HCT116 (cell line): Measurements from ENCODE around the gene PROB1. TPM values are rescaled to one million over a fixed set of nuclear protein-coding genes. Genes with fewer than 3 reads are reported as not detected.
A peak's percentile ranks its signal among the peaks of the same experiment; 100 is the strongest.

Experiments used
- ATAC-seq: fragments of 200-7000 bp; cut with Tn5 transposase; 2 replicates; pipeline ENCODE4 v1.9.1; 2020; ENCODE audit warnings: mild to moderate bottlenecking, moderate library complexity
- BruUV-seq: library from RNA; stranded (reverse); fragments of 400-500 nt; replicated peaks from 2 replicates; lab custom pipeline; 2021; lab: Mats Ljungman, UMichigan
- CTCF ChIA-PET: fragments of 300-600 bp; sonication (Branson Sonifier 250); formaldehyde crosslinking; loops from one replicate; lab custom pipeline; 2021; ENCODE audit warnings: antibody characterized with exemption; lab: Charles Lee
- POLR2A ChIA-PET: fragments of 300-600, 350-600 bp; sonication (Branson Sonifier 250); formaldehyde crosslinking; loops from one replicate; lab custom pipeline; 2021; ENCODE audit warnings: antibody characterized with exemption; lab: Charles Lee
- RAD21 ChIA-PET, 2 experiments: fragments of 300-600 bp; sonication (Branson Sonifier 250); formaldehyde crosslinking; loops; one replicate each; lab custom pipeline; 2023; ENCODE audit warnings: low total read pairs in 2 of 2; ENCODE audit not compliant: uncharacterized antibody in 2 of 2, unreplicated experiment in 2 of 2, low non-redundant PET in 1 of 2; lab: Charles Lee
- DNase-seq: peaks from one replicate; pipeline ENCODE4 v3.0.0-alpha.2; 2010; ENCODE audit warnings: low read depth, low spot score
- H2AFZ ChIP-seq: fragments of 200-600 bp; shearing (Covaris generic), sonication (generic); 2 replicates; pipeline ENCODE4 v1.6.1; 2017; ENCODE audit warnings: low read depth, mixed run types, mixed read lengths, antibody characterized with exemption, low read length; ENCODE audit not compliant: poor library complexity, severe bottlenecking
- H3K27ac ChIP-seq: 2 replicates; pipeline ENCODE4 v1.5.1; 2012; ENCODE audit warnings: low read depth, low read length
- H3K27me3 ChIP-seq: fragments of 200-600 bp; sonication (generic); 2 replicates; pipeline ENCODE4 v1.6.1; 2016; ENCODE audit warnings: mixed run types, low read length, mixed read lengths; ENCODE audit not compliant: insufficient read depth
- H3K36me3 ChIP-seq, 2 experiments: fragments of 200-500 bp in 1 of 2; fragments of 200-600 bp in 1 of 2; sonication (Bioruptor generic) in 1 of 2; sonication (generic) in 1 of 2; 2 replicates each; pipeline versions ENCODE4 v1.5.1 to v1.6.1; 2014 to 2016; ENCODE audit warnings: low read length in 2 of 2, inconsistent platforms in 1 of 2, mixed read lengths in 1 of 2, mixed run types in 1 of 2; ENCODE audit not compliant: insufficient read depth in 2 of 2, control insufficient read depth in 1 of 2
- H3K4me1 ChIP-seq, 2 experiments: fragments of 200-600 bp in 1 of 2; sonication (generic) in 1 of 2; 2 replicates each; pipeline versions ENCODE4 v1.5.1 to v1.6.1; 2012 to 2017; ENCODE audit warnings: low read length in 2 of 2, inconsistent platforms in 1 of 2, mild to moderate bottlenecking in 1 of 2, mixed read lengths in 1 of 2, mixed run types in 1 of 2, moderate library complexity in 1 of 2; ENCODE audit not compliant: insufficient read depth in 2 of 2, control insufficient read depth in 1 of 2
- H3K4me2 ChIP-seq: fragments of 200-600 bp; sonication (generic); 2 replicates; pipeline ENCODE4 v1.6.1; 2017; ENCODE audit warnings: mixed run types, low read length, mixed read lengths
- H3K4me3 ChIP-seq, 2 experiments: fragments of 200-600 bp in 1 of 2; sonication (generic) in 1 of 2; replicated peaks in 1 of 2; 2 replicates each; pipeline ENCODE4 v1.5.1; 2011 to 2016; ENCODE audit warnings: low read length in 2 of 2, control low read depth in 1 of 2, low read depth in 1 of 2, mild to moderate bottlenecking in 1 of 2, mixed read lengths in 1 of 2, mixed run types in 1 of 2
- H3K79me2 ChIP-seq: fragments of 200-600 bp; sonication (generic); 2 replicates; pipeline ENCODE4 v1.6.1; 2017; ENCODE audit warnings: mild to moderate bottlenecking, mixed run types, low read length, moderate library complexity, mixed read lengths; ENCODE audit not compliant: insufficient read depth
- H3K9ac ChIP-seq: fragments of 200-600 bp; sonication (generic); 2 replicates; pipeline ENCODE4 v1.6.1; 2016; ENCODE audit warnings: low read length, mixed read lengths
- H3K9me2 ChIP-seq: fragments of 200-600 bp; sonication (generic), shearing (Covaris generic); 2 replicates; pipeline ENCODE4 v1.6.1; 2017; ENCODE audit warnings: mixed run types, mild to moderate bottlenecking, moderate library complexity; ENCODE audit not compliant: insufficient read depth
- H3K9me3 ChIP-seq, 2 experiments: fragments of 200-500 bp in 1 of 2; fragments of 200-600 bp in 1 of 2; sonication (Bioruptor generic) in 1 of 2; sonication (generic) in 1 of 2; 2 replicates each; pipeline ENCODE4 v1.6.1; 2014 to 2017; ENCODE audit warnings: low read length in 2 of 2, mixed read lengths in 2 of 2, inconsistent platforms in 1 of 2, low read depth in 1 of 2, mild to moderate bottlenecking in 1 of 2, mixed run types in 1 of 2, moderate library complexity in 1 of 2; ENCODE audit not compliant: control insufficient read depth in 1 of 2, insufficient read depth in 1 of 2
- H4K20me1 ChIP-seq: fragments of 200-600 bp; sonication (generic), shearing (Covaris generic); 2 replicates; pipeline ENCODE4 v1.6.1; 2017; ENCODE audit warnings: mixed run types, mild to moderate bottlenecking, moderate library complexity; ENCODE audit not compliant: insufficient read depth
- CBX3 ChIP-seq: IDR thresholded peaks from 2 replicates; pipeline ENCODE4 v1.6.1; 2012; ENCODE audit warnings: low read depth
- CEBPB ChIP-seq: IDR thresholded peaks from 2 replicates; pipeline ENCODE4 v1.6.1; 2012; ENCODE audit warnings: low read depth
- CTCF ChIP-seq, 3 experiments: fragments of 200-600 bp in 1 of 3; sonication (generic) in 1 of 3; IDR thresholded peaks in 2 of 3; conservative IDR thresholded peaks in 1 of 3; 2 replicates each; pipeline ENCODE4 v1.5.1; 2012 to 2017; ENCODE audit warnings: low read depth in 2 of 3, low read length in 2 of 3, antibody characterized with exemption in 1 of 3, borderline replicate concordance in 1 of 3, control low read depth in 1 of 3, mild to moderate bottlenecking in 1 of 3, mixed read lengths in 1 of 3, mixed run types in 1 of 3, moderate library complexity in 1 of 3; ENCODE audit not compliant: insufficient read depth in 1 of 3
- POLR2A ChIP-seq: IDR thresholded peaks from 2 replicates; pipeline ENCODE4 v1.7.0; 2011; ENCODE audit warnings: borderline replicate concordance; ENCODE audit not compliant: insufficient read depth, insufficient read length; ENCODE audit errors: extremely low read depth
- RAD21 ChIP-seq: IDR thresholded peaks from 2 replicates; pipeline ENCODE4 v1.6.1; 2012; ENCODE audit warnings: low read depth, mild to moderate bottlenecking
- SIN3A ChIP-seq: IDR thresholded peaks from 2 replicates; pipeline ENCODE4 v1.6.1; 2012; ENCODE audit warnings: low read depth
- SRF ChIP-seq: IDR thresholded peaks from 2 replicates; pipeline ENCODE4 v1.6.1; 2012; ENCODE audit warnings: low read depth
- YY1 ChIP-seq: IDR thresholded peaks from 2 replicates; pipeline ENCODE4 v1.6.1; 2011; ENCODE audit warnings: low read length, low read depth, moderate library complexity, mild to moderate bottlenecking; ENCODE audit not compliant: insufficient replicate concordance; ENCODE audit errors: extremely low read depth
- ZFX ChIP-seq: fragments of 450-650 bp; IDR thresholded peaks from 2 replicates; pipeline ENCODE4 v1.6.1; 2017
- ZNF274 ChIP-seq: fragments of 200-500 bp; sonication (Bioruptor generic); IDR thresholded peaks from 2 replicates; pipeline ENCODE4 v1.6.1; 2014; ENCODE audit warnings: mild to moderate bottlenecking, low read depth, low read length, inconsistent platforms
- intact Hi-C: fragments of 100-400 bp; cut with micrococcal nuclease; formaldehyde crosslinking; loops from 2 replicates; pipeline ENCODE4 v1.10.0; 2022
- total RNA-seq: library from RNA; stranded (reverse); gene quantifications from one replicate; pipeline ENCODE4 v1.2.1, GENCODE V29; 2021; ENCODE audit not compliant: unreplicated experiment
- TF ChIP-seq, protein P1 (sequence below): IDR thresholded peaks from 2 replicates; pipeline ENCODE4 v1.6.1; 2012

PROB1 gene
- total RNA-seq, 1 experiment from 2014 or later = 1.7 TPM

DNA sequence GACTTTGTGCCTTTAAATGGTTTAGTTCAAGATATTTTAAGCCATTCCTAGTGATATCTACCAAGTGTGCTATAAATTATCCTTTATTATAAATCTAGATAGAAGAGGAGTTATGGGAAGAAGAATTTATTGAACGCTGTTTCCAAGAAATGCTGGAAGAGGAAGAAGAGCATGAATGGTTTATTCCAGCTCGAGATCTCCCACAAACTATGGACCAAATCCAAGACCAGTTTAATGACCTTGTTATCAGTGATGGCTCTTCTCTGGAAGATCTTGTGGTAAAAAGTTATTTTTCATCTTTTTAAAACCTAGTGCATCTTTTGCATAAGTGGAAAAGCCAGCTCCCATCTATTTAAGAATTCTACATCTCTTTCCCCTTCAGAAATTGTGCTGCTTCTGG is 30.4 kb downstream of the PROB1 start:
- Histone ChIP-seq H3K9me3 (no peaks in the 10 kb centered on the region), H3K9ac (no peak overlapping the region), H3K79me2 (peaks cover 44% of the 10 kb centered on the region), H3K36me3 (peaks cover 18 to 21% of the 10 kb centered on the region in 2 experiments; a peak in 3 of 4 replicates), H3K4me3 (no peak overlapping the region), H3K4me1 (no peaks in the 10 kb centered on the region), H2AFZ (no peak overlapping the region), H3K27ac (no peak overlapping the region), H3K27me3 (no peaks in the 10 kb centered on the region), H4K20me1 (no peaks in the 10 kb centered on the region), H3K4me2 (no peak overlapping the region), H3K9me2 (no peaks in the 10 kb centered on the region)
- intact Hi-C loops = no loop called here
- RAD21 ChIA-PET = no interaction called here
- no peak for DNase-seq
- BruUV-seq = TSS peak; percentile 19
- CTCF ChIA-PET = no interaction called here
- TF ChIP-seq, protein P1, sequence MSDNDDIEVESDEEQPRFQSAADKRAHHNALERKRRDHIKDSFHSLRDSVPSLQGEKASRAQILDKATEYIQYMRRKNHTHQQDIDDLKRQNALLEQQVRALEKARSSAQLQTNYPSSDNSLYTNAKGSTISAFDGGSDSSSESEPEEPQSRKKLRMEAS = no peak
- TF ChIP-seq ZNF274 = no peak
- no peak for TF ChIP-seq RAD21
- no peak for TF ChIP-seq CTCF (IDR thresholded peaks at IDR 0.05 in 2 of 3, conservative IDR thresholded peaks at IDR 0.05 in 1 of 3; ENCODE audit: borderline replicate concordance in 1 of 3, insufficient read depth in 1 of 3, low read depth in 2 of 3, low read length in 2 of 3)
- TF ChIP-seq YY1 = no peak
- TF ChIP-seq SIN3A = no peak
- TF ChIP-seq CEBPB = no peak
- no peak for TF ChIP-seq CBX3
- TF ChIP-seq SRF = no peak
- no peak for TF ChIP-seq ZFX
- no peak for TF ChIP-seq POLR2A
- no peak for ATAC-seq
- POLR2A ChIA-PET = no interaction called here
